Endometrial microvascular endothelial cells (primary cell): ENCODE results near the gene PPM1F. TPM values are rescaled to one million over a fixed set of nuclear protein-coding genes. Genes with fewer than 3 reads are reported as not detected.
"Not testable (repeated sequence)": the region's sequence is repeated elsewhere in the genome, so short reads cannot be mapped to it uniquely, and the experiment has no call there.

Source experiments
- in situ Hi-C: cut with HindIII; loops from 2 replicates; pipeline ENCODE4 v1.10.0; 2017; ENCODE audit warnings: low sequenced_read_pairs, low pct_unique_long_range_greater_than_20kb; ENCODE audit errors: inconsistent ontology term
- total RNA-seq: library from RNA; depleted of rRNA; stranded (reverse); fragments of >200 nt; gene quantifications from one replicate; pipeline ENCODE4 v1.2.3, GENCODE V29; 2015; ENCODE audit errors: inconsistent ontology term

The PPM1F gene
- total RNA-seq, 1 donor from 2014 or later, result 194 TPM

DNA sequence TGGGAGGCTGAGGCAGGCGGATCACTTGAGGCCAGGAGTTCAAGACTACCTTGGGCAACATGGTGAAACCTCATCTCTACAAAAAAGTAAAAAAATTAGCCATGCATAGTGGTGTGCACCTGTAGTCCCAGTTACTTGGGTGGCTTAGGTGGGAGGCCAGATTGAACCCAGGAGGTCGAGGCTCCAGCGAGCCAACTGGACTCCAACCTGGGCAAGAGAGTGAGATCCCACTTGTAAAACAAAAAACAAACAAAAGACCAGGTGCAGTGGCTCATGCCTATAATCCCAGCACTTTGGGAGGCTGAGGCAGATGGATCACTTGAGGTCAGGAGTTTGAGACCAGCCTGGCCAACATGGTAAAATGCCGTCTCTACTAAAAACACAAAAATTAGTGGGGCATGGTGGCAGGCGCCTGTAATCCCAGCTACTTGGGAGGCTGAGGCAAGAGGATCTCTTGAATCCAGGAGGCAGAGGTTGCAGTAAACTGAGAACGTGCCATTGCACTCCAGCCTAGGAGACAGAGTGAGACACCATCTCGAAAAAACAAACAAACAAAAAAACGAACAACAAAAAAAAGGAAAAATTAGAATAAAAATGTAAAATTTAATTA is 38.5 kb downstream of the PPM1F start:
- in situ Hi-C loops, result not testable (repeated sequence)

DNA sequence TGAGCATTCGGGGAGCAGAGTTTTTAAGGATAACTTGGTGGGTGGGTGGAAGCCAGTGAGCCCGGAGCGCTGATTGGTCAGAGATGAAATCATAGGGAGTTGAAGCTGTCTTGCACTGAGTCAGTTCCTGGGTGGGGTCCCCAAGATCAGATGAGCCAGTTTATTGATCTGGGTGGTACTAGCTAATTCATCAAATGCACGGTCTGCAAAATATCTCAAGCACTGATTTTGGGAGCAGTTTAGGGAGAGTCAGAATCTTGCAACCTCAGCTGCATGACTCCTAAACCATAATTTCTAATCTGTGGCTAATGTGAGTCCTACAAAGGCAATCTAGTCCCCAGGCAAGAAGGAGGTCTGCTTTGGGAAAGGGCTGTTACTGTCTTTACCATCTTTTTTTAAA is 42.3 kb downstream of the PPM1F start:
- in situ Hi-C loops, result not testable (repeated sequence)

DNA sequence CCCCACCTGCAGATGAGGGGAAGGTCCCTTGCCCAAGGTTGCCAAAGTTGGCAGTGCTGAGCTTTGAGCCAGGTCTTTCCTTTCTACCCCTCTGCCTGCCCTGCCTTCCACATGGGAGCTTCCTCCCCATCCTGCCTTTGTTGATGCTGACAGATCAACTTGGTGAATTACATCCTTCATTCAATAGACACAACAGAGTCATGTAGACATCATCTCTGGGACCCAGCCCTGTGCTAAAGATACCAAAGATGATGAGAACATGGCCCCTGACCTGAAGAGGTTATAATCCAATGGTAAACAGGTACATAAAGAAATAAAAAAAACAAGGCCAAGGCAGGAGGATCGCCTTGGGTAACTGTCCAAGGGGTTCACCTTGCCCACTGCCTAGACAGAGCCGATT is 42.8 kb downstream of the PPM1F start:
- in situ Hi-C loops, result no loop called here

DNA sequence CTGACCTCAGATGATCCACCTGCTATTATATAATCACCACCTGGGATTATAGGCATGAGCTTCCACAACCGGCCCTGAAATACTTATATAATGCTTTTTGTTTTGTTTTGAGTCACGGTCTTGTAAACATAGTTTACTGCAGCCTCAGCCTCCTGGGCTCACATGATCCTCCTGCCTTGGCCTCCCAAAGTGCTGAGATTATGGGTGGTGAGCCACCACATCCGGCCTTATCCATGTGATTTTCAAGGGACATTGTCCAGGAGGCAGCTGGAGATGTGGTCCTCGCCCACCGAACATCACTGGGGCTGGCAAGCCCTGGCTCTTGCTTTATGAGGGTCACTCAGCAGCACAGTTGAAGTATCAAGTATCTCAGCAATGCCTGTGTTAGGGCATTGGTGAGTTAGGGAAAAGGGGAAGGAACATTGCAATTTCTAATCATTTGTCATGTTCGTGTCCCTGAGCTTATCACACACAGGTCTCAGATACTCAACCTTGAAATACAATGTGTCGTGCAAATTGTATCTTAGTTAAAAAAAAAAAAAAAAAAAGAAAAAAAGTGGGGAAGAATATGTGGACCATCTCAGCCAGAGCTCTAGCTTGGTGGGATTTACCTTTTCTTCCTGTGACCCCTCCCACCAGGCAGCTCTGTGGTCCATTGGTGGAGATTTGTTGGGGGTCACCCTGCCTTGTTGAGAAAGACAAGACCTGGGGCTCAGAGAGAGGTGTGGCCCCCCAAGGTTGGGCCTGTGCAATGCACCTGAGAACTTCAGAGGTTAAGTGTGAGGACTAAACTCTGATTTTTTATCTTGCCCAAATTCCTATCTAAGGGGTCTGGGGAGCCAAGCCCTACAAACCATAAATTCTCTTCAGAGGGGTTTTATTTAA is 44.8 kb downstream of the PPM1F start:
- in situ Hi-C loops, result no loop called here

DNA sequence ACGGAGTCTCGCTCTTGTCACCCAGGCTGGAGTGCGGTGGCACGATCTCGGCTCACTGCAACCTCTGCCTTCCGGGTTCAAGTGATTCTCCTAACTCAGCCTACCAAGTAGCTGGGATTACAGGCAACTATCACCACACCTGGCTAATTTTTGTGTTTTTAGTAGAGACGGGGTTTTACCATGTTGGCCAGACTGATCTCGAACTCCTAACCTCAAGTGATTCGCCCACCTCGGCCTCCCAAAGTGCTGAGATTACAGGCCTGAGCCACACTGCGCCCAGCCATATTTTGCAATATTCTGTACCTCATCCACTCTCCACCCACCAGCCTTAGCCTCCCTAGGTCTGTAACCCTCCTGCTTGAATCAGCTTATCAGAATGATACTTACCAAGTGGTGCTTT is 47.4 kb downstream of the PPM1F start:
- in situ Hi-C loops, result not testable (repeated sequence)

DNA sequence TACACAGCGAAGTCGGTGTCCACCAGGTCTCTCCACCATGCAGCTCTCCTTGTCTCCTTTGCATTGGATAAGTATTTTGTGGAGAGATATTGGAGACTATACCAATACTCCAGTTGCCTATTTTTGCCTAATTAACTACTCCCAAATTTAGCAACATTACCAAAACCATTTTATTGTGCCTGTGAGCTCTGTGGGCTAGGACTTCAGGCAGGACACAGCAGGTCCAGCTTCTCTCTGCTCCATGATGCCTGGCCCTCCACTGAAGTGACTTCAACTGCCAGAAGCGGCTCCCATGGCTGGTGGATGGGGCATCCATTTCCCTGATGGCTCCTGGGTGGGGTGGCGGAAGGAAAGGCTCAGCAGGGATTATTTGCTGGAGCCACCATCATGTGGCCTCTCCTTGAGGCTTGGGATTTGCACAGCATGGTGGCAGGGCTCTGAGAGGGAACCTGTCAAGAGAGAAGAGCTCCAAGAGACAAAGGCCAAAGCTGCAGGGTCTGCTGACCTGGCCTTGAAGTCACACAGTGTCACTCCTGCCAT is 48.3 kb downstream of the PPM1F start:
- in situ Hi-C loops, result no loop called here

DNA sequence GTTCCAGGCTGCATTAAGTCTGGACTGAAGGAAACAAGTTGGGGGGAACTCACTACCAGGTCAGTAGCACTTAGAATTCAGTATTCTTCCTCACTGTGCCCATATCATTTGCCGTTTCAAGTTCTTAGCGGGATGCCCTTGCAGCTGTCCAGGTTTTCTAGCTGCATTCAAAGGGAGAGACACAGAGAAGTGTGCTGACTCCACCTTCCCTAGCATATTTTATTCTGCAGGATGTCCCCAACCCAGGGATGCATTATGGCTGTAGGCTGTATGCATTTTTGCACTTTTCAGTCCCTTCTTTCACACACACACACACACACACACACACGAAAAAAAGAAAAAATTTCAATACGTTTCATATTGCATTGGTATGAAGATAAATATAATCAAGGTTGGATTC is 49.4 kb downstream of the PPM1F start:
- in situ Hi-C loops, result no loop called here

DNA sequence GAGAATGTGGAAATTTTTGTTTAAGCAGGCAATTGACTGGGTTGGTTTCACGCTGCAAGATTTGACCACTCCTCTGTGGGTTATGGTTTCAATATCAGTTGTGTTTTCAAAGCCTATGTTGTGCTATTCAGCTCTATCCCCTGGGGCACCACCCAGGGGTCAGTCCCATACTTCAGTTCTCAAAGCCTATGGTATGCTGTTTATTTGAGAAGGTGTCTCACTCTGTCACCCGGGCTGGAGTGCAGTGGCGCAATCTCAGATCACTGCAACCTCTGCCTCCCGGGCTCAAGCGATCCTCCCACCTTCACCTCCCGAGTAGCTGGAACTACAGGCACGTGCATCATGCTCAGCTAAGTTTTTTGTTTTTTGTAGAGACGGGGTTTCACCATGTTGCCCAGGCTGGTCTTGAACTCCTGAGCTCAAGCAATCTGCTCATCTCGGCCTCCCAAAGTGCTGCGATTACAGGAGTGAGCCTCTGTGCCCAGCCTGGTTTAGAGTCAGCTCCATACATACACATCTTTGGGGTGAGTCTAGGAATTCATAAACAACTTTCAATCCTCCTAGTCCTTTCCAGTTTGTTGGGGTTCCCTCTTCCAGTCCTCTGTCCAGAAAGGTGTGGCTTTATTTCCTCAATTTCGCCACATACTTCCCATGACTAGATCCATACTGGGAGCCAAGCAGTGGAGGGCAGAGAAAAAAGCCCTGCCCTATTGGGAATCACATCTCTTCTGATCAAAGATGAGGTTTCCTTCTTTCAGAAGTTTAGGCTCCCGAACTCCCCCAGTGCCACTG is 50.2 kb downstream of the PPM1F start:
- in situ Hi-C loops, result no loop called here

DNA sequence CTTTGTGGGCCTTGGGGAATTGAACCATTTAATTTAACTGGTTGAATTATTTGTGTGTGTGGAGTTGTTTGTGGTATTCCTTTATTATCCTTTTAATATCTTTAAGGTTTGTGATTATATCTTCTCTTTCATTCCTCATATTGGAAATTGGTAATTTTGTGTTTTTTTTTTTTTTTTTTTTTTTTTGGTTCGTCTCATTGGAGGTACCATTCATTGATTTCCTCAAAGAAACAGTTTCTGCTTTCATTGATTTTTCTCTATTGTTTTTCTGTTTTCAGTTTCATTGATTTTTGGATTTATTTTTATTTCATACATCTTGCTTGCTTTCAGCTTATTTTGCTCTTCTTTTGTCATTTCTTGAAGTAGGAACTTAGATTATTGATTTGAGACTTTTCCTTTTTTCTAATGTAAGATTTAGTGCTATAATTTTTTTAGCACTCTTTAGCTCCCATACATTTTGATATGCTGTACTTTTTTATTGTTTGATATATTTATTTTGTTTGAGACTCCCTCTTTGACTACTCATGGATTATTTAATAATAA is 54.2 kb downstream of the PPM1F start:
- in situ Hi-C loops, result no loop called here

DNA sequence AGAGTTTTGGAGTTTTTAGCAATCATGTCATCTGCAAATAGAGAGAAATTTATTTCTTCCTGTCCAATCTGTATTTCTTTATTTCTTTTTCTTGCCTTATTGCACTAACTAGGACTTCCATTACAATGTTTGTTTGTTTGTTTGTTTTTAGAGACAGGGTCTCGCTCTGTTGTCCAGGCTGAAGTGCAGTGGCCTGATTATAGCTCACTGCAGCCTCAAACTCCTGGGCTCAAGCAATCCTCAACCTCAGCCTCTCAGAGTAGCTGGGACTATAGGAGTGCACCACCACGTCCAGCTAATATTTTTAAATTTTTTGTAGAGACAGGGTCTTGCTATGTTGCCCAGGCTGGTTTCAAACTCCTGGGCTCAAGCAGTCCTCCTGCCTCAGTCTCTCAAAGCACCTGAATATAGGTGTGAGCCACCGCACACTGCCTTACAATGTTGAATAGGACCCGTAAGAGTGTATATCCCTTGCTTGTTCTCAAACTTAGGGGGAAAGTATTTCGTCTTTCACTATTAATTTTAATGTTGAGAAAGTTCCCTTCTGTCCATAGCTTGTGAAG is 55.6 kb downstream of the PPM1F start:
- in situ Hi-C loops, result no loop called here

DNA sequence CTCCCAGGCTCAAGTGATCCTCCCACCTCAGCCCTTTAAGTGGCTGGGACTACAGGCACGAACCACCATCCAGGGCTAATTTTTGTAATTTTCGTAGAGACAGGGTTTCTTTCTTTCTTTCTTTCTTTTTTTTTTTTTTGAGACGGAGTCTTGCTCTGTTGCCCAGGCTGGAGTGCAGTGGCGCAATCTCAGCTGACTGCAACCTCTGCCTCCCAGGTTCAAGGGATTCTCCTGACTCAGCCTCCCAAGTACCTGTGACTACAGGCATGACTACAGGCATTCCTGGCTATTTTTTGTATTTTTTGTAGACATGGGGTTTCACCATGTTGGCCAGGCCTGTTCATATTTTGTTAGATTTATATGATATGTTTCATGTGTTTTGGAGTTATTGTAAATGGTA is 56.4 kb downstream of the PPM1F start:
- in situ Hi-C loops, result not testable (repeated sequence)

DNA sequence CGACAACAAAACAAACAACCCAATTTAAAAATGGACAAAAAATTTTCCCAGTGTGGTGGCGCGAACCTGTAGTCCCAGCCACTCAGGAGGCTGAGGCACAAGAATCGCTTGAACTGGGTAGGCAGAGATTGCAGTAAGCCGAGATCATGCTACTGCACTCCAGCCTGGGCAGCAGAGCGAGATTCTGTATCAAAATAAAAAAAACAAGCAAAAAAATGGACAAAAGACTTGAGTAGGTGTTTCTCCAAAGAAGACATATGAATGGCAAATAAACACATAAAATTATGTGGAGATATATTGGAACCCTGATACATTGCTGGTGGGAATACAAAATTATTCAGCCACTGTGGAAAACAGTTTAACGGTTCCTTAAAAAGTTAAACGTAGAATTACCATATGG is 57.8 kb downstream of the PPM1F start:
- in situ Hi-C loops, result no loop called here

DNA sequence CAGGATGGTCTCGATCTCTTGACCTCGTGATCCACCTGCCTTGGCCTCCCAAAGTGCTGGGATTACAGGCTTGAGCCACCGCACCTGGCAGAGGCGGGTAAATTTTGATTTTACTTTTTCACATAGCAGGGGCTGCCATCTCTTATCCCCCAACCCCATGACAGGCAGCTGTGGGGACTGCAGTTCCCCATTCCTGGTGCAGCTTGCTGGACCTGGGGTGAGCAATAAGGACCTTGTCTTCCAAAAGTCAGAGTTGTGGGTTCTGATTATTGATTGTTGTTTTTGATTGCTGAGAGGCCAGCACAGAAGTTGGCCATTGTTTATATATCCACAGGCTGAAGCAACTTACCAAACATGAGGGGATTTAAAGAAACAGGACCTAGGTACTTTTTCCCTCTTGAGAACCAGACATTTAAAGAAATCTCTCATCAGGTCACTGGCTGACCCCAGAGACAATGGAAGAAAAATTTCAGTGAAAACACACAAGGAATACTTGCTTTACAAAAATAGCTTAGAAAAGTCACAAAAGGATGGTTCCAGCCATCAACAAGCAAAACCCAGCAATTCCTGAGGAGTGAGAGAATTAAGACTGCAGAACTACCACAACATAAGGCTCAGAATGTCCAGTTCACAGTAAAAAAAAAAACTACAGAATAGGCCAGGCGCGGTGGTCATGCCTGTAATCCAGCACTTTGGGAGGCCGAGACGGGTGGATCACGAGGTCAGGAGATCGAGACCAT is 63.2 kb downstream of the PPM1F start:
- in situ Hi-C loops, result no loop called here

DNA sequence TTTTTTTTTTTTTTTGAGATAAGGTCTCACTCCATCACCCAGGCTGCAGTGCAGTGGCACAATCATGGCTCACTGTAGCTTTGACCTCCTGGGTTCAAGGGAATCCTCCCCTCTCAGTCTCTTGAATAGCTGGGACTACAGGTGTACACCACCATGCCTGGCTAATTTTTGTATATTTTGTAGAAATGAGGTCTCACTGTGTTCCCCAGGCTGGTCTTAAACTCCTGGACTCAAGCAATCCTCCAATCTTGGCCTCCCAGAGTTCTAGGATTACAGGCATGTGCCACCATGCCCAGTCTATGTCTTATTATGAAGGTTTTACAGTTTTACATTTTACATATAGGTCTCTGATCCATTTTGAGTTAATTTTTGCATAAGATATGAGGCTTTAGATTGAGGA is 64.8 kb downstream of the PPM1F start:
- in situ Hi-C loops, result no loop called here

DNA sequence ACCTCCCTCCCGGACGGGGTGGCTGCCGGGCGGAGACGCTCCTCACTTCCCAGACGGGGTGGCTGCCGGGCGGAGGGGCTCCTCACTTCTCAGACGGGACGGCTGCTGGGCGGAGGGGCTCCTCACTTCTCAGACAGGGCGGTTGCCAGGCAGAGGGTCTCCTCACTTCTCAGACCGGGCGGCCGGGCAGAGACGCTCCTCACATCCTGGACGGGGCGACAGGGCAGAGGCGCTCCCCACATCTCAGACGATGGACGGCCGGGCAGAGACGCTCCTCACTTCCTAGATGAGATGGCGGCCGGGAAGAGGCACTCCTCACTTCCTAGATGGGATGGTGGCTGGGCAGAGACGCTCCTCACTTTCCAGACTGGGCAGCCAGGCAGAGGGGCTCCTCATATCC is 68.7 kb downstream of the PPM1F start:
- in situ Hi-C loops, result not testable (repeated sequence)

DNA sequence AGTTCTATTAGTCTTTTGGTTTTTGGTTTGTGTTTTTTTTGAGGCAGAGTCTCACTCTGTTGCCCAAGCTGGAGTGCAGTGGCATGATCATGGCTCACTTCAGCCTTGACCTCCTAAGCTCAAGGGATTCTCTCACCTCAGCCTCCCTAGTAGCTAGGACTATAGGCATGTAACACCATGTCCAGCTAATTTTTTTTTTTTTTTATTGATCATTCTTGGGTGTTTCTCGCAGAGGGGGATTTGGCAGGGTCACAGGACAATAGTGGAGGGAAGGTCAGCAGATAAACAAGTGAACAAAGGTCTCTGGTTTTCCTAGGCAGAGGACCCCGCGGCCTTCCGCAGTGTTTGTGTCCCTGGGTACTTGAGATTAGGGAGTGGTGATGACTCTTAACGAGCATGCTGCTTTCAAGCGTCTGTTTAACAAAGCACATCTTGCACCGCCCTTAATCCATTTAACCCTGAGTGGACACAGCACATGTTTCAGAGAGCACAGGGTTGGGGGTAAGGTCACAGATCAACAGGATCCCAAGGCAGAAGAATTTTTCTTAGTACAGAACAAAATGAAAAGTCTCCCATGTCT is 69.8 kb downstream of the PPM1F start:
- in situ Hi-C loops, result not testable (repeated sequence)

DNA sequence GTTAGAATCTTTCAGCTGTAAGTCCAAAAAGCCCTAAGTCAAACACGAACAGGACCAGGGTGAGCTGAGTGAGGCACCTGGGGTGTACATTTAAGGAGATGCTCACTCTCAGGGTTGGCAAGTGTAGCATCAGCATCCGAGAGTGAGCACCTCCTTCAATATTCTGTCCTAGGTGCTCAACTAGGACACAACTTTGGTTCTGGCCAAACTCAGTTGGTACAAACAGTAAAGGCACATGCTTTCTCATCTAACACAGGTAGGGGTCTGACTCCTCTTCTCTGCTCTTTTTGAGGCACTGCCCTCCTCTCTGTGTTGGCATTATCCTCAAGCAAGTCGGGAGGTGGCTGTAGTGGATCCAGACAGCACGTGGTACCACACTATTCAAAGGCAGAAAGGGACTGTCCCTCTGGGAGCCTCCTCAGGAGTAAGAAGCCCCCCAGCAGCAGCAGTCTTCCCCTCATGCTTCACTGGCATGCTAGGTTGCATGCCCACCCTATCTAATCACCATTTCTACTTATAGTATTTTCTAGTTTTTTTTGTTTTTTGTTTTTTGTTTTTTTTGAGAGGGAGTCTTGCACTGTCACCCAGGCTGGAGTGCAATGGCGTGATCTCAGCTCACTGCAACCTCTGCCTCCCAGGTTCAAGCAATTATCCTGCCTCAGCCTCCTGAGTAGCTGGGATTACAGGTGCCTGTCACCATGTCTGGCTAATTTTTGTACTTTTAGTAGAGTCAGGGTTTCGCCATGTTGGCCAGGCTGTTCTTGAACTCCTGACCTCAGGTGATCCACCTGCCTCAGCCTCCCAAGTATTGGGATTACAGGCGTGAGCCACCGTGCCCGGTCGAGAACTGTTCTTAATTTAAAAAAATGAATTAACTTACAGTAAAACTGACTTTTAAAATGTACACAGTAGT is 70.6 kb downstream of the PPM1F start:
- in situ Hi-C loops, result no loop called here
